H1 (cell line): ENCODE results near the gene KCTD8. TPM values are rescaled to one million over a fixed set of nuclear protein-coding genes. Genes with fewer than 3 reads are reported as not detected.

Experiments
- ASH2L ChIP-seq: fragments of 200-600, 300-600 bp; sonication (generic); IDR thresholded peaks from one replicate; pipeline ENCODE4 v1.7.1; 2017; ENCODE audit warnings: low read length
- ATF3 ChIP-seq: IDR thresholded peaks from 2 replicates; pipeline ENCODE4 v1.6.1; 2011; ENCODE audit warnings: low read depth, mild to moderate bottlenecking, low read length; ENCODE audit not compliant: insufficient read depth
- CTBP2 ChIP-seq: IDR thresholded peaks from 2 replicates; pipeline ENCODE4 v1.7.0; 2011; ENCODE audit warnings: borderline replicate concordance, mild to moderate bottlenecking, moderate library complexity, mixed read lengths, low read length; ENCODE audit not compliant: insufficient read depth, insufficient read length
- EGR1 ChIP-seq: IDR thresholded peaks from 2 replicates; pipeline ENCODE4 v1.6.1; 2011; ENCODE audit warnings: low read depth, low read length, borderline replicate concordance
- GTF2F1 ChIP-seq: IDR thresholded peaks from 2 replicates; pipeline ENCODE4 v1.6.1; 2012; ENCODE audit warnings: low read depth, low read length, improper control_type of control experiment, borderline replicate concordance
- JUND ChIP-seq: IDR thresholded peaks from 2 replicates; pipeline ENCODE4 v1.6.1; 2011; ENCODE audit warnings: mild to moderate bottlenecking, improper control_type of control experiment, low read length
- KDM4A ChIP-seq: IDR thresholded peaks from one replicate; pipeline ENCODE4 v1.7.1; 2012; ENCODE audit warnings: low read depth, mild to moderate bottlenecking, moderate library complexity, low read length, inconsistent platforms; ENCODE audit not compliant: severe bottlenecking
- MAFK ChIP-seq: IDR thresholded peaks from 2 replicates; pipeline ENCODE4 v1.6.1; 2012; ENCODE audit warnings: low read depth, mild to moderate bottlenecking, improper control_type of control experiment, low read length
- MAX ChIP-seq: IDR thresholded peaks from 2 replicates; pipeline ENCODE4 v1.6.1; 2012; ENCODE audit warnings: inconsistent platforms
- PHF8 ChIP-seq: fragments of 200-600 bp; sonication (generic); conservative IDR thresholded peaks from 2 replicates; pipeline ENCODE4 v1.7.1; 2012; ENCODE audit warnings: low read depth, mild to moderate bottlenecking, inconsistent platforms, low read length, moderate library complexity
- POLR2AphosphoS5 ChIP-seq: IDR thresholded peaks from 2 replicates; pipeline ENCODE4 v1.6.1; 2011; ENCODE audit warnings: low read depth, low read length
- RBBP5 ChIP-seq: IDR thresholded peaks from 2 replicates; pipeline ENCODE4 v1.7.1; 2012; ENCODE audit warnings: low read depth, mild to moderate bottlenecking, inconsistent platforms, low read length, moderate library complexity, borderline replicate concordance
- SIRT6 ChIP-seq: IDR thresholded peaks from one replicate; pipeline ENCODE4 v1.7.1; 2012; ENCODE audit warnings: low read length, inconsistent platforms
- SP1 ChIP-seq: IDR thresholded peaks from 2 replicates; pipeline ENCODE4 v1.6.1; 2011; ENCODE audit warnings: low read depth, low read length
- ZNF274 ChIP-seq: IDR thresholded peaks from 2 replicates; pipeline ENCODE4 v1.7.0; 2012; ENCODE audit warnings: low read length, borderline replicate concordance; ENCODE audit errors: extremely low read depth
- polyA plus RNA-seq, 7 experiments: library from polyadenylated mRNA; depleted of rRNA in 3 of 7; stranded (reverse) in 5 of 7; unstranded in 2 of 7; fragments of >200 nt in 5 of 7; fragments of 200-250 nt in 2 of 7; gene quantifications; 1 replicate in 5 of 7; 2 replicates in 1 of 7; 4 replicates in 1 of 7; pipeline versions ENCODE4 v1.2.1 to v1.2.3, GENCODE V29; 2011 to 2013; ENCODE audit warnings: missing spikeins in 2 of 7, mixed read lengths in 2 of 7
- total RNA-seq: library from RNA; stranded (reverse); fragmentation: NEBNext Ultra II Directional; extraction: Animal tissue kit (Norgen Biotek cat#: 25700); gene quantifications from 2 replicates; pipeline ENCODE4 v1.2.1, GENCODE V29; 2021

Gene KCTD8
- total and polyA plus RNA-seq, 2 of the 8 experiments (the other 6 are each of a cell fraction or from before 2014, with no cell fraction given): 2.9 to 3.7 TPM

- TF ChIP-seq JUND (no peak), ZNF274 (no peak), MAX (peak; percentile 90), GTF2F1 (no peak), POLR2AphosphoS5 (no peak), EGR1 (no peak), CTBP2 (no peak), MAFK (no peak), SP1 (no peak), KDM4A (no peak), ASH2L (peak; percentile 18), SIRT6 (no peak), ATF3 (no peak), PHF8 (no peak), RBBP5 (0 out of 2 replicates have a peak, but pooled peaks have one; percentile 27)
Observed at GRCh38 chr4:44446801-44447562, 1.6 kb downstream of the KCTD8 start (continued).
